H9 (cell line): Measurements from ENCODE around the gene EXOG. TPM values are rescaled to one million over a fixed set of nuclear protein-coding genes. Genes with fewer than 3 reads are reported as not detected.

Experiments used
- DNase-seq: peaks from one replicate; pipeline ENCODE4 v3.0.0-alpha.2; 2017
- H2AFZ ChIP-seq: one replicate; pipeline ENCODE4 v1.6.1; 2013; ENCODE audit warnings: mild to moderate bottlenecking, low read length, control low read depth, moderate library complexity
- H2AK5ac ChIP-seq: 2 replicates; pipeline ENCODE4 v1.6.1; 2013; ENCODE audit warnings: low read length, control low read depth, mixed read lengths; ENCODE audit not compliant: insufficient read length
- H2BK120ac ChIP-seq: one replicate; pipeline ENCODE4 v1.6.1; 2013; ENCODE audit warnings: low read depth, mild to moderate bottlenecking, low read length, control low read depth, inconsistent platforms; ENCODE audit not compliant: poor library complexity, severe bottlenecking
- H2BK12ac ChIP-seq: 2 replicates; pipeline ENCODE4 v1.6.1; 2013; ENCODE audit warnings: low read length, control low read depth, mixed read lengths, low read depth; ENCODE audit not compliant: insufficient read length
- H2BK15ac ChIP-seq: 2 replicates; pipeline ENCODE4 v1.6.1; 2013; ENCODE audit warnings: low read depth, low read length, control low read depth
- H2BK20ac ChIP-seq: one replicate; pipeline ENCODE4 v1.6.1; 2013; ENCODE audit warnings: low read depth, mild to moderate bottlenecking, low read length, control low read depth, inconsistent platforms; ENCODE audit not compliant: poor library complexity, severe bottlenecking
- H2BK5ac ChIP-seq: 2 replicates; pipeline ENCODE4 v1.6.1; 2013; ENCODE audit warnings: low read length, control low read depth, mixed read lengths; ENCODE audit not compliant: insufficient read length
- H3K14ac ChIP-seq: 2 replicates; pipeline ENCODE4 v1.6.1; 2013; ENCODE audit warnings: low read length, control low read depth; ENCODE audit not compliant: insufficient read depth
- H3K18ac ChIP-seq: 2 replicates; pipeline ENCODE4 v1.6.1; 2013; ENCODE audit warnings: low read depth, mild to moderate bottlenecking, mixed read lengths, low read length, control low read depth; ENCODE audit not compliant: insufficient read length
- H3K23ac ChIP-seq: 2 replicates; pipeline ENCODE4 v1.6.1; 2013; ENCODE audit warnings: low read length, control low read depth, mixed read lengths, low read depth; ENCODE audit not compliant: insufficient read length
- H3K23me2 ChIP-seq: 2 replicates; pipeline ENCODE4 v1.6.1; 2013; ENCODE audit warnings: low read depth, mild to moderate bottlenecking, mixed read lengths, low read length, control low read depth; ENCODE audit not compliant: insufficient read length, poor library complexity, severe bottlenecking
- H3K27ac ChIP-seq: 2 replicates; pipeline ENCODE4 v1.5.1; 2013; ENCODE audit warnings: low read length, control low read depth, mixed read lengths, low read depth; ENCODE audit not compliant: insufficient read length
- H3K27me3 ChIP-seq: 2 replicates; pipeline ENCODE4 v1.6.1; 2013; ENCODE audit warnings: low read length, control low read depth, inconsistent platforms; ENCODE audit not compliant: insufficient read depth
- H3K4ac ChIP-seq: 2 replicates; pipeline ENCODE4 v1.6.1; 2013; ENCODE audit warnings: low read depth, mild to moderate bottlenecking, control low read depth, inconsistent platforms, low read length, moderate library complexity
- H3K4me1 ChIP-seq: 2 replicates; pipeline ENCODE4 v1.6.1; 2013; ENCODE audit warnings: low read length, control low read depth, inconsistent platforms; ENCODE audit not compliant: insufficient read depth
- H3K4me2 ChIP-seq: 2 replicates; pipeline ENCODE4 v1.6.1; 2013; ENCODE audit warnings: low read length, control low read depth, mixed read lengths; ENCODE audit not compliant: insufficient read length, insufficient read depth
- H3K56ac ChIP-seq: 2 replicates; pipeline ENCODE4 v1.6.1; 2013; ENCODE audit warnings: low read depth, mild to moderate bottlenecking, mixed read lengths, low read length, control low read depth; ENCODE audit not compliant: insufficient read length
- H3K79me1 ChIP-seq: 2 replicates; pipeline ENCODE4 v1.6.1; 2013; ENCODE audit warnings: low read depth, mild to moderate bottlenecking, moderate library complexity, low read length, control low read depth, inconsistent platforms; ENCODE audit not compliant: insufficient read depth, poor library complexity, severe bottlenecking
- H3K79me2 ChIP-seq: 2 replicates; pipeline ENCODE4 v1.6.1; 2013; ENCODE audit warnings: low read length, control low read depth, inconsistent platforms; ENCODE audit not compliant: insufficient read depth
- H3K9ac ChIP-seq: 2 replicates; pipeline ENCODE4 v1.6.1; 2013; ENCODE audit warnings: low read length, control low read depth, mixed read lengths; ENCODE audit not compliant: insufficient read length; ENCODE audit errors: extremely low read depth
- H3K9me3 ChIP-seq: one replicate; pipeline ENCODE4 v1.6.1; 2013; ENCODE audit warnings: low read depth, low read length, inconsistent platforms; ENCODE audit not compliant: control insufficient read depth
- H3T11ph ChIP-seq: one replicate; pipeline ENCODE4 v1.6.1; 2013; ENCODE audit warnings: mild to moderate bottlenecking, low read length, control low read depth, inconsistent platforms
- H4K20me1 ChIP-seq: one replicate; pipeline ENCODE4 v1.6.1; 2013; ENCODE audit not compliant: control insufficient read depth, insufficient read length, insufficient read depth
- H4K5ac ChIP-seq: 2 replicates; pipeline ENCODE4 v1.6.1; 2013; ENCODE audit warnings: low read depth, mild to moderate bottlenecking, mixed read lengths, low read length, control low read depth; ENCODE audit not compliant: insufficient read length
- H4K8ac ChIP-seq: replicated peaks from 2 replicates; pipeline ENCODE4 v1.6.1; 2013; ENCODE audit warnings: low read length, control low read depth, mixed read lengths, low read depth; ENCODE audit not compliant: insufficient read length
- H4K91ac ChIP-seq: 2 replicates; pipeline ENCODE4 v1.6.1; 2013; ENCODE audit warnings: low read depth, mild to moderate bottlenecking, moderate library complexity, mixed read lengths, low read length, control low read depth; ENCODE audit not compliant: insufficient read length
- H3K27ac Mint-ChIP-seq, 3 experiments: 2 replicates in 2 of 3; 3 replicates in 1 of 3; pipeline ENCODE4 v1.8.0; 2020 to 2021; ENCODE audit warnings: mixed read lengths in 3 of 3, mild to moderate bottlenecking in 1 of 3, moderate library complexity in 1 of 3
- H3K27me3 Mint-ChIP-seq: 2 replicates; pipeline ENCODE4 v1.8.0; 2021; ENCODE audit warnings: low read depth, mild to moderate bottlenecking, moderate library complexity, mixed read lengths
- H3K36me3 Mint-ChIP-seq, 3 experiments: 2 replicates in 2 of 3; 3 replicates in 1 of 3; pipeline ENCODE4 v1.8.0; 2020 to 2021; ENCODE audit warnings: low read depth in 3 of 3, mixed read lengths in 3 of 3; ENCODE audit not compliant: insufficient read depth in 1 of 3
- H3K4me1 Mint-ChIP-seq, 2 experiments: 2 replicates each; pipeline ENCODE4 v1.8.0; 2020; ENCODE audit warnings: mixed read lengths in 2 of 2
- H3K4me3 Mint-ChIP-seq, 2 experiments: 2 replicates in 1 of 2; 3 replicates in 1 of 2; pipeline ENCODE4 v1.8.0; 2020 to 2021; ENCODE audit warnings: mild to moderate bottlenecking in 2 of 2, mixed read lengths in 2 of 2, moderate library complexity in 1 of 2
- H3K9me3 Mint-ChIP-seq, 2 experiments: 2 replicates in 1 of 2; 3 replicates in 1 of 2; pipeline ENCODE4 v1.8.0; 2020; ENCODE audit warnings: mild to moderate bottlenecking in 2 of 2, mixed read lengths in 2 of 2, moderate library complexity in 1 of 2
- WGBS: extraction: QIAGEN DNeasy Blood & Tissue Kit; methylation state at CpG from one replicate; pipeline ENCODE4 v1.1.7; 2013; ENCODE audit warnings: missing lambda C conversion rate, low lambda C conversion rate, mixed read lengths; ENCODE audit not compliant: insufficient read length; ENCODE audit errors: extremely low coverage; 5-methylcytosine and 5-hydroxymethylcytosine counted together
- total RNA-seq: library from RNA; stranded (reverse); gene quantifications from 2 replicates; pipeline ENCODE4 v1.2.1, GENCODE V29; 2021
- TF ChIP-seq, protein P1 (sequence below): fragments of 200-600 bp; sonication (generic); conservative IDR thresholded peaks from 3 replicates; pipeline ENCODE4 v1.8.0; 2021; ENCODE audit warnings: antibody characterized with exemption, mild to moderate bottlenecking

Gene EXOG
- total RNA-seq, 1 experiment from 2014 or later, result 14.1 TPM

DNA sequence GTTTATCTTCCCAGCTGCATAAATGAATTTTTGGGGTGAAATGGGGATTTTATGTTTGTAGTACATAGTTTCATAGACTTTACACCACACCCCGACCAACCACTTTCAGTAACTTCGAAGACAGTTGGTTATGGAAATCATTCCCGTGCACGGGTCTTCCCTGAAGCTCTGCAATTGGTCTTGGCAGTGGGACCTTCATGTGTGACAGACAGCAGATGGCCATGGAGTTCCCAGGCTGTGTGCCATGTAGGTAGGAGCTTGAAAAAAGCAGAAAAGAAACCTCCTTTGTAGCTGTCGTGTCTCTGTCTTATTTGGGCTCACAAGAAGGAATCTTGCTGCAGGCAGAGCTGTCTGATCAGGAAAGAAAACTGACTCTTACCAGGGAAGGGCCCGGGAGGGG lies 25.9 kb downstream of the EXOG start:
- Histone ChIP-seq H2BK12ac (no peak overlapping the region), H3K4me2 (no peak overlapping the region), H3T11ph (no peak overlapping the region), H4K20me1 (no peaks in the 10 kb centered on the region), H3K27me3 (no peaks in the 10 kb centered on the region), H2AFZ (no peak overlapping the region), H3K56ac (no peak overlapping the region), H3K18ac (no peak overlapping the region), H3K4ac (no peak overlapping the region), H3K4me1 (peaks cover 5% of the 10 kb centered on the region; the same call in 1 of the 2 replicates), H2AK5ac (no peak overlapping the region), H2BK15ac (no peak overlapping the region), H3K27ac (no peak overlapping the region), H3K9ac (no peak overlapping the region), H4K91ac (no peak overlapping the region), H3K23me2 (no peaks in the 10 kb centered on the region), H3K9me3 (no peaks in the 10 kb centered on the region), H2BK120ac (no peak overlapping the region), H3K23ac (no peak overlapping the region), H4K5ac (no peak overlapping the region), H3K14ac (no peak overlapping the region), H3K79me2 (no peaks in the 10 kb centered on the region), H2BK20ac (no peak overlapping the region), H2BK5ac (no peak overlapping the region), H4K8ac (no peak overlapping the region), H3K79me1 (no peaks in the 10 kb centered on the region)
- Mint-ChIP-seq H3K27me3 (no peaks in the 10 kb centered on the region), H3K27ac (no peak overlapping the region), H3K9me3 (no peaks in the 10 kb centered on the region), H3K4me1 (peaks cover 23 to 28% of the 10 kb centered on the region in 2 experiments), H3K4me3 (no peak overlapping the region), H3K36me3 (peaks cover 18 to 36% (median 26%) of the 10 kb centered on the region in 3 experiments)
- WGBS, result no CpG with 5 or more reads among the region's 6 CpGs
- TF ChIP-seq, protein P1, sequence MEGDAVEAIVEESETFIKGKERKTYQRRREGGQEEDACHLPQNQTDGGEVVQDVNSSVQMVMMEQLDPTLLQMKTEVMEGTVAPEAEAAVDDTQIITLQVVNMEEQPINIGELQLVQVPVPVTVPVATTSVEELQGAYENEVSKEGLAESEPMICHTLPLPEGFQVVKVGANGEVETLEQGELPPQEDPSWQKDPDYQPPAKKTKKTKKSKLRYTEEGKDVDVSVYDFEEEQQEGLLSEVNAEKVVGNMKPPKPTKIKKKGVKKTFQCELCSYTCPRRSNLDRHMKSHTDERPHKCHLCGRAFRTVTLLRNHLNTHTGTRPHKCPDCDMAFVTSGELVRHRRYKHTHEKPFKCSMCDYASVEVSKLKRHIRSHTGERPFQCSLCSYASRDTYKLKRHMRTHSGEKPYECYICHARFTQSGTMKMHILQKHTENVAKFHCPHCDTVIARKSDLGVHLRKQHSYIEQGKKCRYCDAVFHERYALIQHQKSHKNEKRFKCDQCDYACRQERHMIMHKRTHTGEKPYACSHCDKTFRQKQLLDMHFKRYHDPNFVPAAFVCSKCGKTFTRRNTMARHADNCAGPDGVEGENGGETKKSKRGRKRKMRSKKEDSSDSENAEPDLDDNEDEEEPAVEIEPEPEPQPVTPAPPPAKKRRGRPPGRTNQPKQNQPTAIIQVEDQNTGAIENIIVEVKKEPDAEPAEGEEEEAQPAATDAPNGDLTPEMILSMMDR, result no peak
- DNase-seq, result no peak
